ENCODE measurements around the gene SH3PXD2A.

SH3PXD2A gene

DNA sequence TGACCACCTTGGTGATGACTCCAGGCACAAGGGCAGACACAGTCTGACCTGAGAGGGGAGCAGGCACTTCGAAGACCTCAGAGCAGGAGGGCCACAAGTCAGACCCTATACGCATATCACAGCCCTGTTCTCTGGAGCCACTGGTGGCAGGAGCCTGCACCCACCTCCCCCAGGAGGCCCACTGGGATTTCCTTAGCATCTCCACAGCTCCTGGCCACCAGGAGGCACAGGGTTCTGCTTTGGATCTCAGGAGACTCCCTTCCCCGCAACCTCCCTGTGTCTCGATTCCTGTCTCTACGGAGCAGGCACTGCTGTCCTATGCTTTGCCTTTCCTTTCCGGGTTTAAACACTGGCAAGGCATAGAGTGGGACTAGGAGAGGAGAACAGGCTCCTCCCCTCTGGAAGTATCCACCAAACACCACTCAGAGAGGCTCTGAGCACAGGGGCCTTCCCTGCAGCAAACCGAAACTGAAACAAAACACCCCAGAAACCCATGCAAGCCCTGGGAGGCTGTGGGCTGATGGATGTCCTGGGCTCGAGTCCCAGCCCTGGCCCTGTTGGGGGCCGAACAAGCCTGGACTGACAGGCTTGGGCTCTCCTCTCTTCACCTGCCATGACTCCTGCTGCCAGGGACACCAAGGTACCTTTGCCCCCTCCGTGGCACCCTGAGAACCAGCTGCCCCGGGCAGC lies 195.6 kb downstream of the SH3PXD2A start:
- peak; percentile 76 to 79 for DNase-seq

DNA sequence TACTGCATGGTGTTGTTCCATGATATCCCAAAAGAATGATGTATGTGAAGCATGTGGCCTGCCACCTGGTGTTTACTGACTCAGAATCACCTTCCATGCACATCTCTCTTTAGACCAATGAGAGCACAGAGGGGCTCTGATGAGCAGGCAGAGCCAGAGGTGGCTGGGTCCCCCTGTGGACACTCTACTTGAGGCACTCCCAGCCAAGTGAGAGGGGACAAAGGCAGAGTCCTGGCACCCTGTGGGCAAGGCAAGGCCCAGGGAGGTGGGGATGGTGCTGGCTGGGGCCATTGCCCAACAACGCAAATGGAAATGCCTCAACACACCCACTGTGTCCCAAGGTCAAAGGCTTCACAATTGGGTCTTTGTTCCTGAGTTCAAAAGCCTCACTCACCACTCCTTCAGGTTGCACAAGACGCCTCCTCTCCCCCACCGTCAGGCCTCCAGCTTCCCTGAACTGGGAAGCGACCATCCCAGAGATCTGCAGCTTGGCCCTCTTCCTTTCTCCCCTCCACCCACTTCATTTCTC lies 197.3 kb downstream of the SH3PXD2A start:
- DNase-seq = no peak

DNA sequence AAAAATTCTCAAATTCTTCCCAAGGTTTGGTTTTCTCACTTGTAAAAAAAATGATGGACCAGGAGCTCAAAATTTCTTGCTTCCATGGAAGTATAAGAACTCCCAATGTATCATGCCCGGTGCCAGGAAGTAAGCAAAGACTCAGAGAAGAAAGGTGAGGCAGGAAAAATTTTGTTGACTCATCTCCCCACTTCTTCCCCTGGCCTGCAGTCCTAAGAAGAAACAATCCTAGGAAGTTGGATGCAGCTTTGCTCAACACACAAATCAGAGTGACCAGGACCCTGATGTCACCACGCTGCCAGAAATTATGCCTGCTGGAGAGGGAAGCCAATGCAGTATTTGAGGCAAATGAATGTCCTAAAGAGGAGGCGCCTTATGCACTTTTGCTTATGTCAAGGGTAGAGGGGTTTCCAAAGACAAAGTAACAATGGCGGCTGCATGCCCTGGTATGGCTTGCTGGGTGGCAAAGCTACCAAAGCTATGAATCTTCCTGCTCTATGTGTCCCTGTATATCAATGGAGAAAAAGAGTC lies 198.2 kb downstream of the SH3PXD2A start:
- no peak for DNase-seq

DNA sequence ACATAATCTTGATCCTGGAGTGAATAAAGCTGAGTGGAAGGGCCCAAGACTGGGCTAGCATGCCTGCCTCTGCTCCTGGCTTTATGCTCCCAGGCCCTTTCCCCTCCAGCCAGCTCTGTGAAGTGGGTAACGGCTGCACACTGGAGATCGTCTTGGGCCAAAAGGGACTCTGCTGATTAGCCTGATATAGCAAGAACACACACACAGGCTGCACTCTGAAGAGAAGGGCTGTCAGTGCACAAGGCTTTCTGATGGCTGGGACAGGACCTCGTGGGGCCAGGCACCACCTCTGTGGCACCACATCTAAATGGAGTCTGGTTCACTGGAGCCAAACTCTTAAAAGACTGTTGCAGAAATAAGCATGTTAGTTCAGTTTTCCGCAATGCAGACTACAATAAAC lies 200.5 kb downstream of the SH3PXD2A start:
- no peak for DNase-seq

DNA sequence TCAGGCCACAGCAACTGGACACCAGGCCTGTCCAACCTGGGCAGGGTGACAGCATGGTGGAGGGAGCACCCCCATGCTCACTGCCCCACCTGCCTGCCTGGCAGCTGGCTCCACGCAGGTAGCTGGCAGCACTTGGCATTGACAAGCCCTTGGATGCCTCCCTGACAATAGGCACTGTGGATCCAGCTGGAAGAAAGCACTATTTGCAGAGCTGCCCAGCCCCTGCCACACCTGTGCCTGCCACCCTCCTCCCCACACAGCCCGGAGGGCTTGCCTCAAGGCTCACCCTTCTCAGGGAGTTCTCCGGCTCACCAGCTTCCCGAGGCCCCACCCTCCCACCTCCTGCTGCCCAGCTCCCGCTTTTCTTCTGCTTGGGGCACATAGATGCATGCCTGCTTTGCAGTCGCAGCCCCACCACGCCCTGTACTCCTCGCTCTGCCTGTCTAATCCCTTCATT lies 201.8 kb downstream of the SH3PXD2A start:
- DNase-seq = no peak

DNA sequence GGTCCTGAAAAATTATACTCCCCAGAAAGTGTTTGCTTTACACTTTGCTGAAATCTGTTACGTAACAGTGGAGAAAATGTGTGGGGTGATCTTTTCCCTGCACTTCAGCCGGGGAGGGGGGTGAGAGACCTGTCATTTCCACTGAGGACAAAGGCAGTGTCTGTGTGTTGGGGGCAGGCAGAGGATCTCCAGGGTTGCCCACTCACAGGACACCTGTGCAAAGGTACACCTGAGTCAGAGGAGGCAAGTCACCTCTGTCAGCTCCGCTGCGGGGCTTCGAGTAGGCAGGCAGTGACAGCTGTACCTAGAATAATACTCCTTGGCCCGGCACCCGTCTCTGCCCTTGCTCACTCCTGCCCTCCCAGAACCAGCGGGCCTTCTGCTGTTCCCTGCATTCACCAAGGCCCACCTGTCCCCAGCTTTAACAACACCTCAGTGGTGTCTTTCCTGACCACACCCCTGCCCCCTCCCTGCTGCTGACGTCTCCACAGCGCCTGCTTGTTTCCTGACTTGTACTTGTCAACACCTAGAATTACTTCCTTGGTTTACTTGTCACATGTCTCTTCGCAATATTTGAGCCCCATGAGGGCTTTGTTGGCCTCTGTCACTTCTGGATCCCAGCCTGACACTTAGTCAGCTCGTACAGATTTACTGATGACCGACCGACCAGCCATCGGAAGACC lies 202.6 kb downstream of the SH3PXD2A start:
- no peak for DNase-seq

DNA sequence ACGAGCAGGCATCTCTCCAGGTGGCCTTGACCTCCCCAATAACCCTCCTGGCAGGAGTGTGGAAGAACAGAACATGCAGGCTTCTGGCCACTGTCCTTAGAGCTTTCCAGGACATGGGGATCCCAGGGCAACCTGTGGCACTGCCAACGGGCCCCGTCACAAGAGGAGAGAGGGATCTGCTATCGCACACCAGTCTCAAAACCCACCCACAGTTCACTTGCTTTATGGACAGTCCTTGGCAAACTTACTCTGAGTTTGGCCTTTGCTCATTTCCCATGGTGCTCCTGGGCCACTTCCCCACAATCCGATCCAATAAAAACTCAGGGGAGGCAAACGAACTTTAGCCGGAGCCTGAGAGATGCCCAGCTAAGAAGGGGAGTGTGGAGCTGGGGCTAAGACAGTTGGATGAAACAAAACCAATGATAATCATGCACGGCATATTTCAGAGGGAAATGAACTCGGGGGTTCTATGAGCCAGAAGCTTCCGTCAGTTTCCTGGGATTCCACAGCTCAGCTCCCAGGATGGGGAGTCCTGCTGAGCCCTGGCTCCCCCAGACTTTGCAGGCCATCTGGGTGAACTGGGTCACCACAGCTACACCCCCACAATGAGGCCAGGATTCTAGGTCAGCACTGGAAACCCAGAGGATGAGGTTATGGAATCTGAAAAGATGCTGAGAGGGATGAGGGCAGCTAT lies 203.4 kb downstream of the SH3PXD2A start:
- no peak for DNase-seq

DNA sequence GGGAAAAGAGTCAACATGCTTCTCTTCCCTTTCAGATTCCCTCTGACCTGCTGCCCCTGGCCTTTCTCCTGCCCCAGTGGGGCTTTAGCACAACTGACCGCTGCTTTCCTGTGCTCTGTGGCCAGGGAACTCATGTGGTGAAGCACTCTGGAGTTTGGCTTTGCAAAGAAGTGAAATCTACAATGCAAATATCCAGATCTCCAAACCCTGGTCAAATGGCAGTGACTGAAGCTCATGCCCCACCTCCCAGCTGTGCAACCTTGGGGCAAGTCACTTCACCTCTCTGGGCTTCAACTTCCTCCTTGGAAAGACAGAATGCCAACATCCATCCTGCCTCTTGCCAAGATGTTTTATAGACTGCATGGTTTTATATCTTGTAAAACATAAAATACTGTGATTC lies 204.0 kb downstream of the SH3PXD2A start:
- no peak for DNase-seq

DNA sequence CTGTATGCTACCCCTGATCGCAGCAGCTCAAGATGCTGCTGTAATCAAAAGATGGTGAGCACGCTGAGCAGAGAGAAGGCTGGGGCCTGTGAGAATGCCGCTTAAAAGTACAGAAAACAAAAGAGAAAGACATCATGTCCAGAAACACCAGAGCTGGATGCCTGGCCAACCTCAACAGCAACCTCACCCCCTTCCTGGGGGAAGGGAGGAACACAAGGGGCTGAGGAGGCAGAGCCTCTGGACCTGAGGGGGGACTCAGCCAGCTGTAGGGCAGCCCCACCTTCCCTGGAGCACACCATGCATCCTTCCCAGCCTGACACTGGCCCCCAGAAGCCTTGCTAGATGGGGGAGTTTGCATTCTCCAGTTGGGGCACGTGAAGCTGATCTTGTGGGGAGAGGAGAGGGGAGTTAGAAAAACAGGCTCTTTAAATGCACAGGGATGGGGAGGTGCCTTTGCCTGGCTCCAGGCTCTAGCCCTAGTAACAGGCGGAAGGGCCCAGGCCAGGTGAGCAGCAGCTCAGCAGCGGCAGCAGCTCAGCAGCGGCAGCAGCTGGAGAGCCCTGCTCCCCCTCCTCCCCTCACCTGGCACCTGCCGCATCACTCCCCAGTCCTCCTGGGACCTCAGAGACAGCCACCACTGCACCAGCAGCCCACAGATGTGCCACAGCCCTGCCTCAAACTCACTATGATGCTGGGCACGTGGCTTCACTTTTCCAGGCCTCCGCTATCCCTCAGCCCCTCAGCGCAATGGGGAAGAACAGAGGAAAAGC lies 205.5 kb downstream of the SH3PXD2A start:
- DNase-seq = no peak

DNA sequence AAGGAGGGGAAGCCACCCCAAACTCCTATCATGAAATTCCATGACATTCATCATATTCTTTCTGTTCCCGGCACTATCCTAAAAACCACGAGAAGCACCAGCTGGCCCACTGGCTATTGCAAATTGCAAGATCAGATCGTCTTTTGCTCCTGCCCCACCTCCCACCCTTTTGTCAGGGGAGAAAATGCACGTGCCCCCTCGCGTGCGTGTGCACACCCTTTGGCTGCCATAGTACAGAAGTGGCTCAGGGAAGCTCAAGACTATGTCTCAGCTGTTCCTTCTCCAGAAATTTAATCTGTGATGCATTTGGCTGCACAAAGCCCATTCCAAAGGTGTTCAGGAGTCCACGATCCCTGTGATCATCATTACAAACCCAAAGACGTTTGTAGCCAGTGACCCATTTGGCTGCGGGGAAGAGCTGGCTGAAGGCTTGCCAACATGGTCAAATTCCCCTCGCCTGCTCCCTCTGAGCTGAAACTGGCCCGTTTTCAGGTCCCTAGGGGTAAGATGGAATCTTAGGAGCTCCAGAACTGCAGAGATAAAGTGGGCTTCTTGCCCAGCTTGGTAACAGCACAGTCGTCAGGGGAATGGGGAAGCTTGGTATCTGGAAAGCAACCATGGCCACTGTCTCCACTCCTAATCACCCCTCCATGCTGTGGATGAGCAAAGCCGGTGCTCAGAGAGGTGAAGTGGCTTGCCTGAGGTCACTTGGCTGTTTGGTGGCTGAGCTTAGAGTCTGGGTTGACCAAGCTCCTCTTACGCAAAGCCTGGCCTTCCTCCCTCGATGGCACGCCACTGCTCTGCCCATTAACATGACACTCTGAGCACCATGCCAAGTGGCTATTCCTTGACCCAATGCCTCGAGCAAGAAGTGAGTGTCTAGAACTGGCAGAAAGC lies 206.5 kb downstream of the SH3PXD2A start:
- DNase-seq = no peak

DNA sequence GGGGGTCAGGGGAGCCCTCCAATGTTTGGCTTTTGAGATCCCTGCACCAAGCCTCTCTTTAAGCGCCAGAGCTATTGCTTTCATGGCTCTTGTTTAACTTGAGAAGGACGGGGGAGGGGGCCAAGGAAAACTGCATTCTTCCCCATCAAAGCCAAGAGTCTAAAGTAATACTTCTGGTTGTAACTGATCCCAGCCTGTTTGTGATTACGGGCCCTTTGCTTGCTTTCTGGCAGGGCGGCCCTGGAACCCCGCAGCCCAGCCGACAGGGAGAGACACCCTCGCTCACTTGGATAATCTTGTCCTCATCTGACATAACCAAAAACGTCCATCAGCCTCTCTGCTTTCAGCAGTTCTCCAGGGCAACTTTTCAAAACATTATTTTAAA lies 207.1 kb downstream of the SH3PXD2A start:
- no peak for DNase-seq

DNA sequence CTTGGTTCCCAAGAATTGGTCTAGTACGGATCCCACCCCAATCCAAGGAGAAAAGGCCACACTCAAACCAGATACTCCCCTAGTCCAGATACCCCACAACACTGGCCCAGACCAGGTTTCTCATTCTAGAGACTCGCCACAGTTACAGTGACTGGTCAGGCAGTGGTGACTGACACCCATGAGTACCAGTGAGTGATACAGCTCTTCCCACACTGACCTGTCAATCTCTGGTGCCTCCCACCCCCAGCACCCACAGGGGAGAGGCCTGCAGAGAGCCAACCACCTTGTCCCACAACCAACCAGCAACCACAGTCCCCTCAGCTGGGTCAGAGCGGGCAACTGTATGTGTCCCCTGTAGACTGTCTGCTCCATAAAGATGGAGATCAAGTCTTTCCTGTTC lies 209.1 kb downstream of the SH3PXD2A start:
- DNase-seq = no peak

DNA sequence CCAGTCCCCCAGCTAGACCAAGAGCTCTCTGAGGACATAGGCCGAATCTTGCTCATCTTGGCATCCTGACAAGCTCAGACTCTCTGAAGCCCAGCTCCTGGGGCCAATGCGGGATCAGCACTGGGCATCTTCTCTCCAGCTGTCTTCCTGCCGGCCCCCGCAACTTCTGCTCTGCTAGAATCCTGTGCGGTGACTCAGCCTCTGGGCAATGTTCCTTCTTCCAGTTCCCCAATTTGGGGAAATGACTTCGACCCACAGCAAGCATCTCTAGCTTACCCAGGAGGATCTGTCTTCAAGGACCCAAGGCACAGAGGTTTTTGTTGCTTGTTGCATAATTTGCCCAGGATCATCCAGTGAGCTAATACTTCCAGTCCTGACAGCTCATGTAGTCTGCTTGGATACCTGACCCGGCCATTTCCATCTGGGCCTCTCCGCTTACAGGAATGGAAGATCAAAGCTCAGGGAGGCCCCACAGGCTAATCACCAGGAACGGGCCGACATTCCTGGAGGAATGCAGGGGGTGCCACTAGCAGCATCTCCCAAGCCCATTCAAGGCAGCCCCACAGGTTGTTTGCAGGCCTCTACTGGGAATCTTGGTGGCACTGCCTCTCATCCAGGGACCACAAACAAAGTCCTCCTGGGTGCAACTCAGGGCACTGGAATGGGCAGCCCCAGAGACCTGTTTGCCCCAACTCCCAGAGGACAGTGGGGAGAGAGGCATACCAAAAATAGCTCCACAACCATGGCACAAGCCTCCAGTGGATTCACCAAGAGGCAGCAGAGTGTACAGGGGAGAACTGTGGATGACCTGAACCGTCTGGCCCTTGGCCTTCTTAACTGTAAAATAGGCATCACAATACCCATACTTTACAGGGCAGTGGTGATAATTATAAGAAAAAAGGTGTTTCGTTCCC lies 210.0 kb downstream of the SH3PXD2A start:
- peak; percentile 91 for DNase-seq

DNA sequence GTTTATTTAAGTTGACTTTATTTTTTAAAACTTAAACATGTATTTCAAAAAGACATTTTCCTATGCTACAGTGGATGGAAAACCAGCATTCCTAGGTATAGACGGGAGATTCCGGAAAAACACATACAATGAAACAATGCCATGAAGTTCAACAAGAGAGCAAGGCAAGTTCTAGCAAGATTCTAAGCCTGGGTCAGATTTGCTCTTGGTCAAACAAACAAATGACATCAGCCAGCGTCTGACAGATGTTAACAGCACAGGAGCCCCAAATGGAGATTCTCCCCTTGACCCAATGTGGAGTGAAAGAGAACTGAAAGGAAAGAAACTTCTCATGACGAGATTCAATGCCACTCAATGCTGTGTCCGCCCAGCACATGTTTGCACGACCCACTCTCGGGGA lies 212.0 kb downstream of the SH3PXD2A start:
- DNase-seq = no peak

DNA sequence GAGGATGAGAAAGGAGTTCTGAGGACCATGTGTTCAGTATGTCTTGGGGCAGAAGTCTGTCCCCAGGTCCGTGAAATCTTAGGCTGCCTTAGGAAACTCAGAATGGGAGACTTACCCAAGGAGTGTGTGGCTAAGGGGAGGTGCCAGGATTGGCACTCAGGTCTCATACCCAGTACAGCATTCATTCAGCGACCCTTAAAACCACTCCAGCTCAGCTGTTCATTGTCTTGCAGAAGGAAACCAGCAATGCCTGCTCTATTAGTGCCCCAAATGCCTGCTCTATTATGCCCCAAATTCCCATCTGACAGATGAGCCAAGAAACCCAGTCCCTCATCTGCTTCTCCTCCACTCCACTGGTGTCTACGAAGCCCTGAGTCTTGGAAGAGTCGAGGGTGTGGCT lies 214.1 kb downstream of the SH3PXD2A start:
- DNase-seq = no peak

DNA sequence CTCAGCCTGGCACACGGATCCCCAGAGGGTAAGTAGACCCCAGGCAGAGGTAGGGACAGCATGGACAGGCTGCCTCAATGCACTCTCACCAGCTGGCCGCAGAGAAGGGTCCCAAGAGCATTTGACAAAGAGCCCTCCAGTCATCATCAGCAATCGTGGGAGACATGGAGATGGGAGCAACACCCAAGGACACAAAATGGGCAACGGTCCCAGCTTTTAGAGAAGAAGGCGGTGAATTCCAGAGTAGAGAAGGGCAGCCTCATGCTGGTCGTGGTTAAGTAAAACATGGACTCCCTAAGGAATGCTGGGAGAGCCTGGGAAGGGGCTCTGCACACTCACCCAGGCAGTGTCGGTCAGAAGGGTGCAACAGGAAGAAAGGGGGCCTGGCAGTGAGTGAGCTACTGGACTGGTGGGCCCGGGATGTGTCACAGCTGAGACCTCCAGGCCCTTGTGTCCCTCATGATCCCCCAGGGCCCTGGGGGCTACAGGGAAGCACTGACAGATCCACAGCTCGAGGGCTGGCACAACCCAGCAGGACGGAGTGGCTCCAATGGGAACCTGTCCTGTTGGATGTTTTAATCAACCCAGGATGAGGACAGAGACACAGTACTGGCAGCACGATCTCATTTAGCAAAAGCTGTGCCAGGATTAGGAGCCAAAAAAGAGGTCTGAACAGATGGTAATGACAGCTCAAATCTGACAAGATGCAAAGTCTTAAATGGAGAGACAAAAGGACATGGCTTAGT lies 214.8 kb downstream of the SH3PXD2A start:
- DNase-seq = no peak

DNA sequence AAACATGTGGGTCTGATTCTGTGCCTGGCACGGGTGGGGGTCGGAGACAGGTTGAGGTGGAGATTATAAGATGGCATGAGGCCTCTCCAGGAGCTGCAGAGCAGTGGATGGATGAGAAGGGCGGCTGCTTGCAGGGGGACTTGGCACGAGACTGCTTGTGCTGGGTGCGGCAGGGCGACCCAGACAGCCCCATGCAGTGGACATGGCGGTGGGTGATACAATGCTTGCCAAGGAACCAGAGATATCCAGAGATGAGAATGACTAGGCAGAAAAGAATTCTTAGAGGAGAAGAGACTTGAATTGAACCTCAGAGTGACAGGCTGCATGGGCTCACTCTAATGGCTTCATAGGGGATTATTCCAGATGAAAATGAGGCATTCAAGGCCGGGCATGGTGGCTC lies 216.4 kb downstream of the SH3PXD2A start:
- no peak for DNase-seq

DNA sequence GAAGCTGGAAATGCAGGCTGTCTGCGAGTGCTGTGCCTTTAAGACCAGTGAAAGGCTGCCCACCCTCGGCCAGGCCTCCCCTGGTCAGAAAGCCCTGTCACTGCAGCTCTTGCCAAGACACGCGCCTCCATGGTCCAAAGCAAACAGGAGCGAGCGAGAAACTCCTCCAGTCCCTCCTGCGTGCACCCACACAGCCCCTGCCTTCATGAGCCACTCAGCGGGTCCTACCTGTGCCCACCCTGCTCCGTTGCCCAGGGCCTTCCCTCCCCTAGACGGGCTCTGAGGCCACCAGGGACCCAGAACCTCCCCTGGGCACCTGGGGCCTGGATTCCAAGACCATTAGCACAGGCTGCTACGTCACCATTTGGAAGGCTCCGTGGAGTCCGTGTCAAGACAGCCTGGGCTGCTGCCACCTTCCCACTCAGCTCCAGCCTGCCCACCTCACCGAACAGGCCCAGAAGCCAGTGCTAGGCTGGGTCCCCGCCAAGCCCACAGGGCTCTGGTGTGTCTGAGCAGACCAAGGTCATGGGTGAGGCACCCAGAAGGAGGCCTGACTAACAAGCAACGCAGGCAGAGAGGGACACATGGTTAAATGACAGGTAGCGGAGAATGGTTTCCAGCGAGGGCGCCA lies 217.3 kb downstream of the SH3PXD2A start:
- DNase-seq = no peak

DNA sequence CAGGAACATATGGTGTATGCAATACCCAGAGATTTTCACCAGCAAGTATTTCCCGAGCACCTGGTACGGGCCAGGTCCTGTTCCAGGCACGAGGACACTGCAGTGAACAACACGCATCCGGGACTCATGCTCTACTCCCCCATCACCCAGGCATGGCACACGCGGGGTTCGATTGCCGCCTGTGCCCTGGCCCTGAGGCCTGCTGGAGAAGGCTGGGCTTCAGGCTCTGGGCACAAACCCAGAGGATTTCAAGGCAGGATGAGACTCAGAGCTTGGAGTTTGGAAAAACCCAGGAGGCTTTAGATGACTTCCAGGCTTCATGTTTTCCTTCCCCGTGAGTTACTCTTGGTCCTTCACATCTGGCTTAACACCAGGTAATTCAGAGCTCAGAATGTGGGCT lies 218.4 kb downstream of the SH3PXD2A start:
- DNase-seq = no peak
